Embryonic facial prominence (tissue), 1 donor: ENCODE data around the gene OGDH.
A peak's percentile ranks its signal among the peaks of the same experiment; 100 is the strongest.

ENCODE experiments used
- DNase-seq: peaks from one replicate; pipeline ENCODE4 v3.0.0-alpha.2; 2016; ENCODE audit errors: extremely low spot score

Gene OGDH

GRCh38 chr7:44637788-44638594, 31.6 kb downstream of the OGDH start:
- no peak for DNase-seq

DNA sequence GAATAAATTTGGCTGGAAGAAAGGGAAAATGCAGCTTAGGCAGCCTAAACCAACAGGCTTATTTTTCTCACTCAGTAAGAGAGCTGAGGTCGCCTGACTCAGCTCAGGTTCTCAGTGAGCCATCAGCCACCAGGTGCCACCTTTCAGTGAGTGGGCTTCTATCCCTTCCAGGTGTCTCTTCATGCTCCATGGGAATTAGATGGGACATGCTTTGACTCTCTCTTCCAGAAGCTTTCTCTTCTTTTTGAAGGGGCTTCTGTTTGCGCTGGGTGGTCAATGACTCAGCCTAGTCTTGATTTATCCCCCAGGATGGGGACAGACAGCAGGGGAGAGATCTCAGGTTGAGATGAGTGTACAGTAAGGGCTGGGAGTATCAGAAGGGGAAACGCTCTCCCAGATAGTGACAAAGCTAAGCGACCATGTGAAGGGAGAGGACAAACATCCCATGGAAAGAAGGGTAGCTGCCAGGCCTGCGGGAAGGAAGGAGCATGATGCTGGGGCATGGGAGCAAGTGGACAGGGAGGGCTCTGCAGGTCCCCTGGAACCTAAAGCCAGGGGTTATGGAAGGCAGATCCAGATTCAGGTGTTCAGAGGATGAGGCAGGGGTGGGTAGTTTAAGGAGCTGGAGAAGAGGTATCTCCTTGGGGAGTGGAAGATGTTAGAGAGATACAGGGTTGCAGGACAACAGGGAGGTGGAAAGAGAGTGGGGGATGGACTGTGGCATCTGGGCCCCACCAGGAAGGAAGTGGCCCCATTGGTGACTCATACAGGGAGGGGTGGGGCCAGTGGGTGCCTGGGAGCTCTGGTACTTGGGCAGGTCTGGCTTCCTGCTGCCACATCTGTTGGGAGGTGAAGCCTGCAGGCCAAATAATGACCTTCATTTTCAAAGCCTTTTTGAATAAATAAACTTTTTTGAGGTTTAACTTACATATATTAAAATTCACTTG, 32.5 kb downstream of the OGDH start:
- no peak for DNase-seq

DNA sequence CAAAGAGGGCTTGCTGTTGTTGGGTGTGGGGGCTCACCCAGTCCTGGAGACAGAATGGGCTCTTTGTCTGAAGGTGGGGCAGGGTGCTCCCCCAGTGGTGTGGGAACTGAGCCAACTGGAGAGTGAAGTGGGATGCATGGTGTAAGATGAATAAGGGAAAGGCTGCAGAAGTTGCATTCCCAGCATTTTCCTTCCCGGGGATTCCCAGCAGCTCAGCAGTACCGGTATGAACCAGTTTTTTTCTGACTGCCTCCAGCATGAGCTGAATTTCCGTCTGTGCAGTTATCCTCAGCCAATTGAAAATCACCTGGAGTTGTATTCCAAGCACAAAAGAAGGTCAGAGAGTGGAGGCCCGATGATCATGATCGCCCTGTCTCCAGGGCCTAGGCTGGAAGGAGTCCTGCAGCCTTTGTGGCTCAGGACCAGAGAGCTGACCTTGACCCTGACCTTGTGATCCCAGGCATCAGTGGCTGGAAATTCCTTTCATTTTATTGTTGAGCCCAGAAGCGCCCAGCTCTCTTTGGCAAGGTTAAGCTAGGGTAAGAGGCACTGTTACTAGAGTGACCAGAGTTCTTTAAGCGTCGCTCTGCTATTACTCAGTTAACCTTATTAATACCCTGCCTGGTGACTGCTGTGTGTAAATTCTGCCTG, 33.4 kb downstream of the OGDH start:
- DNase-seq, result peak; percentile 83

DNA sequence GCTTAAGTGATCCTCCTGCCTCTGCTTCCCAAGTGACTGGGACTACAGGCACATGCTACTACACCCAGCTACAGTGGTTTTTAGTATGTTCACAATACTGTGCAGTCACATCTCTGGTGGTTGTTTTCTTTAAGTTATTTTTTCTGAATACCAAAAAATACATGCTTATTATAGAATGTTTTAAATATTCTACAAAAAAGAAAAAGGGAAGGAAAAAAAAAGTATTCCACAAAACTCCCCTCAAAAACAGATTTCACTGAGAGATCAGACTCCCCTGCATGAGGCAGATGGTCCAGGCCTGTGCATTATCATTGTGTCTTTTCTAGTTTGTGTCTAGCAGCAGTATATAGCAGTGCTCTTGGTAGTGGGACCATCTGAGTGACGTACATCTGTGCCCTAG, 36.8 kb downstream of the OGDH start:
- no peak for DNase-seq

GRCh38 chr7:44645254-44645653, 38.8 kb downstream of the OGDH start:
- DNase-seq, result no peak

- no peak for DNase-seq
Measured at GRCh38 chr7:44645696-44646095, 39.3 kb downstream of the OGDH start.

GRCh38 chr7:44646176-44646920, 39.9 kb downstream of the OGDH start:
- DNase-seq, result no peak

GRCh38 chr7:44646921-44647636, 40.7 kb downstream of the OGDH start:
- DNase-seq, result no peak

GRCh38 chr7:44647981-44648714, 41.7 kb downstream of the OGDH start:
- no peak for DNase-seq

DNA sequence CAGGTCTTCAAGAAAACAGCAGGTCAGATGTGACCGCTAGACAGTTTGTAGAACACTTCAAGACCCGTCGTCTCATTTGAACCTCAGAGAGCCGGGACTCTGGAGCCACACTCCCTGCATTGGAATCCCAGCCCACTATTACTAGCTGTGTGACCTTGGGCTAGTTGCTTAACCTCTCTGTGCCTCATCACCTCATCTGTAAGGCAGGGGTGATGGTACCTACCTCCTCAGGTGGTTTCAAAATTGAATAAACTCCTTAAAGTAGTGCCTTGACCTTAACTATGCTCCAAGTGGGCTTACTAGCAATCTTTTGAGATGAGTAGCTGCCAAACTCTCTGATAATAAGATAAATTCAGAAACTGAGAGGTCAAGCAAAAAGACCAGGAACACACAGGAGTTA, 43.8 kb downstream of the OGDH start:
- DNase-seq, result no peak

- DNase-seq, result no peak
Measured at GRCh38 chr7:44650772-44651171, 44.3 kb downstream of the OGDH start.

DNA sequence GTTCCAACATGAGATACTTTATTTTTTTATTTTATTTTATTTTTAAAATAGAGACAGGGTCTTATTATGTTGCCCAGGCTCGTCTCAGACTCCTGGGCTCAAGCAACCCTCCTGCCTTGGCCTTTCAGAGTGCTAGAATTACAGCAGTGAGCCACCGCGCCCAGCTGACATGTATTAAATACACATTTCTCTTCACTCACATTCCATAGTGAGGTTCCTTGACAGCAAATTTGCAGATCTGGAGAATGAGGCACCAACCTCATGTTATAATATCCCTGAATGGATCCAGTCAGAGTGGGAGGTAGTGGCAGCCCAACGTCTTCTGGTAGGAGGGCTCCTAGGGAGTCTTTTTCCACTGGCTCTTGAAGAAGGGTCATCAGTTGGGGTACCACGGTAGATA, 46.1 kb downstream of the OGDH start:
- no peak for DNase-seq

DNA sequence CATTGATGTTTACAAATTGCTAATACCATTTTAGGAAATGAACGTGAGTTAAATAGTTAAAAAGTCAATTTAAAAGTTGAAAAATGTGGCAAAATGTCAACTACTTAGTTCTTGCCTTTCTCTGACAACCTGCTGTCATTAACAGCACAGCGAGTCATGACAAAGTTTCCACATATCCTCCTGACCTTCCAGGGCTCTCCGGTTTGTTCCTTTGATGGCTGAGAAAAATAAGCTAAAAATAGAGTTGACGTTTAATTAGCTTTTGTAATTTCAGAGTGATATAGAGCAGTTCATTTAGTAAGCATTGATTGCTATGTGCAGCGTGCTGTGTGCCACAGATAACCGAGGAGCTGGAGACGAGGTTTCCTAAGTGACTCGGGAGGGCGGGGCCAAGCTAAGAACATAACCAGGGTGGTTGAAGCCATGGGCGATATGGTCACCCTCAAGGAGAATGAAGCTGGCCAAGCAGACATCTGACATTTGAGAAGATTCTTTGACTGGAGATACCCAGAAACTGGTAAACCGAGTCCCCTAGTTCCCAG, 47.9 kb downstream of the OGDH start:
- no peak for DNase-seq

GRCh38 chr7:44655341-44655740, 48.9 kb downstream of the OGDH start:
- DNase-seq, result no peak

- no peak for DNase-seq
Measured at GRCh38 chr7:44658979-44659378, 52.6 kb downstream of the OGDH start.

GRCh38 chr7:44661233-44661632, 54.8 kb downstream of the OGDH start:
- DNase-seq, result no peak

DNA sequence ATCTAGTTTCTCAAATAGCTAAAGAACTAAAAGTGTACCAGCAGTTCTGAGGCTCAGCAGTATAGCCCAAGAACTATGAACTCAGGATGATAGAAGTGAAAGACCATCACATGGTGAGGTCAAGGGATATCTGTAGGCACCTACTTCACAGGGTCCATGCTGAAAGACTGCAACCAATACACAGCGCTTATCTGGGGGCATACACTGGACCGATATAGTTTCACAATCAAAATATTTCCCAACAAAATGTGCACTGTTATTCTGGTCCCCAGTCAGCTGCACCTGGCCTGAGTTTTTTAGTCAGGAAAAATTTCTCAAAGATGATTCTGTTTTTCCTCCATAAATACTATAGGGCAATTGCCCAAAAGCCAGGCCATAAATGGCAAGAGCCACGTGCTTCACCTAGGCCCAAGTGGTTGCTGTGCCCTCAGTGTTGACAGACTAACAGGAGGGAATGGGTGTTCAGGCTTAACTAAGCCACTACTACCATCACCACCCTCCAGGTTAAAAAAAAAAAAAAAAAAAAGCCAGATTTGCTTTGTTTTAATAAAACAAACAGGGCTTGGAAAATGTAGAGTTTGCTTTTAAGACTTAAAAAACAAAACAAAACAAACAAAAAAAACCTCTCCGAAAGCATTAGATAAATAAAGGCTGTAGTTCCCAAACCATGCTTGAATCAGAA, 58.5 kb downstream of the OGDH start:
- DNase-seq, result no peak

- DNase-seq, result no peak
Measured at GRCh38 chr7:44665531-44666213, 59.2 kb downstream of the OGDH start.

GRCh38 chr7:44666566-44666965, 60.1 kb downstream of the OGDH start:
- no peak for DNase-seq
